H1 (cell line): Measurements from ENCODE around the gene AQP7. TPM values are rescaled to one million over a fixed set of nuclear protein-coding genes. Genes with fewer than 3 reads are reported as not detected.

Experiments
- BACH1 ChIP-seq: IDR thresholded peaks from 2 replicates; pipeline ENCODE4 v1.6.1; 2012; ENCODE audit warnings: low read length, improper control_type of control experiment
- CHD2 ChIP-seq: IDR thresholded peaks from 2 replicates; pipeline ENCODE4 v1.6.1; 2012; ENCODE audit warnings: low read length, improper control_type of control experiment
- CHD7 ChIP-seq: fragments of 300-600 bp; sonication (generic); IDR thresholded peaks from 2 replicates; pipeline ENCODE4 v1.7.1; 2012; ENCODE audit warnings: low read length, moderate library complexity, mild to moderate bottlenecking, inconsistent platforms; ENCODE audit not compliant: insufficient replicate concordance
- CREB1 ChIP-seq: IDR thresholded peaks from 2 replicates; pipeline ENCODE4 v1.6.1; 2012; ENCODE audit warnings: inconsistent platforms
- EP300 ChIP-seq, 2 experiments: IDR thresholded peaks; 1 replicate in 1 of 2; 2 replicates in 1 of 2; pipeline ENCODE4 v1.6.1; 2011 to 2012; ENCODE audit warnings: low read depth in 2 of 2, low read length in 2 of 2, mild to moderate bottlenecking in 2 of 2, borderline replicate concordance in 1 of 2, inconsistent platforms in 1 of 2, moderate library complexity in 1 of 2
- HDAC6 ChIP-seq: IDR thresholded peaks from one replicate; pipeline ENCODE4 v1.7.1; 2012; ENCODE audit warnings: low read depth, mild to moderate bottlenecking, inconsistent platforms, low read length, moderate library complexity
- RBBP5 ChIP-seq: IDR thresholded peaks from 2 replicates; pipeline ENCODE4 v1.7.1; 2012; ENCODE audit warnings: low read depth, mild to moderate bottlenecking, inconsistent platforms, low read length, moderate library complexity, borderline replicate concordance
- RXRA ChIP-seq: IDR thresholded peaks from 2 replicates; pipeline ENCODE4 v1.6.1; 2011; ENCODE audit warnings: low read depth, mild to moderate bottlenecking, low read length, moderate library complexity; ENCODE audit not compliant: insufficient read depth
- SP1 ChIP-seq: IDR thresholded peaks from 2 replicates; pipeline ENCODE4 v1.6.1; 2011; ENCODE audit warnings: low read depth, low read length
- TBP ChIP-seq: IDR thresholded peaks from 2 replicates; pipeline ENCODE4 v1.6.1; 2011; ENCODE audit warnings: low read depth, low read length, improper control_type of control experiment
- TCF12 ChIP-seq: IDR thresholded peaks from 2 replicates; pipeline ENCODE4 v1.6.1; 2011; ENCODE audit warnings: low read depth, mild to moderate bottlenecking, low read length
- TEAD4 ChIP-seq: IDR thresholded peaks from 2 replicates; pipeline ENCODE4 v1.6.1; 2012; ENCODE audit warnings: low read depth, low read length, inconsistent platforms, mixed read lengths
- polyA plus RNA-seq, 7 experiments: library from polyadenylated mRNA; depleted of rRNA in 3 of 7; stranded (reverse) in 5 of 7; unstranded in 2 of 7; fragments of >200 nt in 5 of 7; fragments of 200-250 nt in 2 of 7; gene quantifications; 1 replicate in 5 of 7; 2 replicates in 1 of 7; 4 replicates in 1 of 7; pipeline versions ENCODE4 v1.2.1 to v1.2.3, GENCODE V29; 2011 to 2013; ENCODE audit warnings: missing spikeins in 2 of 7, mixed read lengths in 2 of 7
- total RNA-seq: library from RNA; stranded (reverse); fragmentation: NEBNext Ultra II Directional; extraction: Animal tissue kit (Norgen Biotek cat#: 25700); gene quantifications from 2 replicates; pipeline ENCODE4 v1.2.1, GENCODE V29; 2021

Gene AQP7
- total and polyA plus RNA-seq, 2 of the 8 experiments (the other 6 are each of a cell fraction or from before 2014, with no cell fraction given): not detected

GRCh38 chr9:33381231-33381791, 21.1 kb downstream of the AQP7 start (continued):
- TF ChIP-seq CHD7 (no peak), CREB1 (peak; percentile 68), EP300 (IDR thresholded peaks at IDR 0.05; ENCODE audit: borderline replicate concordance in 1 of 2, low read depth in 2 of 2, low read length in 2 of 2) (peak in 1 of 2 experiments; percentile 87; a peak in 1 of 3 replicates), HDAC6 (no peak), SP1 (peak; percentile 94), BACH1 (no peak), TBP (peak; percentile 49; the same call in 1 of the 2 replicates), RXRA (0 out of 2 replicates have a peak, but pooled peaks have one; percentile 58), CHD2 (0 out of 2 replicates have a peak, but pooled peaks have one; percentile 22), RBBP5 (peak; percentile 100), TEAD4 (peak; percentile 98), TCF12 (peak; percentile 95)
